Upper lobe of left lung (tissue), 6 donors: Measurements from ENCODE around the gene TRIM44. TPM values are rescaled to one million over a fixed set of nuclear protein-coding genes. Genes with fewer than 3 reads are reported as not detected.
A peak's percentile ranks its signal among the peaks of the same experiment; 100 is the strongest.

Experiments used
- ATAC-seq, 2 donors: fragments of 200-7000 bp; cut with Tn5 transposase; one replicate each; pipeline ENCODE4 v1.9.1; 2022; ENCODE audit warnings: mild to moderate bottlenecking in 2 of 2, moderate library complexity in 2 of 2; ENCODE audit not compliant: low FRiP score in 2 of 2
- DNase-seq, 2 donors: peaks; one replicate each; pipeline ENCODE4 v3.0.0-alpha.2; 2019 to 2020
- H3K27ac ChIP-seq, 4 donors: fragments of 200-600 bp; sonication (generic); one replicate each; pipeline ENCODE4 v1.5.1; 2016 to 2019
- H3K27me3 ChIP-seq, 4 donors: fragments of 200-600 bp; sonication (generic); one replicate each; pipeline ENCODE4 v1.5.1; 2017 to 2019
- H3K36me3 ChIP-seq, 4 donors: fragments of 200-600 bp; sonication (generic); one replicate each; pipeline ENCODE4 v1.5.1; 2016 to 2019
- H3K4me1 ChIP-seq, 4 donors: fragments of 200-600 bp; sonication (generic); one replicate each; pipeline ENCODE4 v1.5.1; 2018 to 2019
- H3K4me3 ChIP-seq, 4 donors: fragments of 200-600 bp; sonication (generic); one replicate each; pipeline ENCODE4 v1.5.1; 2017 to 2019; ENCODE audit warnings: mild to moderate bottlenecking in 2 of 4, moderate library complexity in 1 of 4
- H3K9me3 ChIP-seq, 4 donors: fragments of 200-600 bp; sonication (generic); one replicate each; pipeline ENCODE4 v1.5.1; 2018 to 2019
- CTCF ChIP-seq, 6 experiments: fragments of 450-650 bp in 4 of 6; fragments of 200-600 bp in 2 of 6; sonication (generic) in 2 of 6; IDR thresholded peaks; one replicate each; pipeline ENCODE4 v1.5.1; 2016 to 2019; ENCODE audit warnings: antibody characterized with exemption in 6 of 6
- EP300 ChIP-seq, 4 donors: sonication (generic); formaldehyde crosslinking; IDR thresholded peaks; one replicate each; pipeline ENCODE4 v1.5.1; 2017; ENCODE audit warnings: antibody characterized with exemption in 4 of 4, control low read depth in 2 of 4
- POLR2A ChIP-seq, 4 donors: fragments of 450-650 bp; IDR thresholded peaks; one replicate each; pipeline ENCODE4 v1.5.1; 2016 to 2017; ENCODE audit warnings: antibody characterized with exemption in 4 of 4, mild to moderate bottlenecking in 2 of 4
- POLR2AphosphoS5 ChIP-seq, 2 donors: sonication (generic); formaldehyde crosslinking; IDR thresholded peaks; one replicate each; pipeline ENCODE4 v1.5.1; 2017; ENCODE audit warnings: antibody characterized with exemption in 2 of 2
- WGBS, 2 donors: methylation state at CpG; one replicate each; pipeline ENCODE4 v1.1.5; 2017 to 2018; 5-methylcytosine and 5-hydroxymethylcytosine counted together
- total RNA-seq, 6 donors: library from RNA; depleted of rRNA in 4 of 6; stranded (reverse); fragments of >200 nt in 4 of 6; gene quantifications; one replicate each; pipeline versions ENCODE4 v1.1.0 to v1.2.1, GENCODE V29; 2016 to 2021
- donor health status: DM: no; HTN: no; CAD: no; lungs with moderate emphysema.
- donor health status: DM: no; HTN: yes; CAD: no; lungs with severe emphysema.

TRIM44 gene
- total RNA-seq, 6 donors from 2014 or later: 48.9 to 133 (median 64.0) TPM

GRCh38 chr11:35846874-35847273 is 184.3 kb downstream of the TRIM44 start:
- H3K4me1 ChIP-seq: peaks cover 0 to 3% (median 2%) of the 10 kb centered on the region in 4 donors
- WGBS, 2 donors: 93 to 95% methylated on average over 5 of the region's 5 CpGs

GRCh38 chr11:35847473-35847872 is 184.9 kb downstream of the TRIM44 start:
- ATAC-seq: no peak
- Histone ChIP-seq H3K4me3 (no peak overlapping the region), H3K36me3 (no peaks in the 10 kb centered on the region), H3K4me1 (peaks cover 0 to 9% (median 7%) of the 10 kb centered on the region in 4 donors), H3K27ac (no peak overlapping the region), H3K27me3 (no peaks in the 10 kb centered on the region), H3K9me3 (no peaks in the 10 kb centered on the region)
- WGBS, 2 donors: 75 to 100% methylated on average over 2 of the region's 2 CpGs
- DNase-seq: no peak
- TF ChIP-seq EP300 (IDR thresholded peaks at IDR 0.05): no peak
- TF ChIP-seq POLR2AphosphoS5 (IDR thresholded peaks at IDR 0.05): no peak
- no peak for TF ChIP-seq CTCF (IDR thresholded peaks at IDR 0.05)
- TF ChIP-seq POLR2A (IDR thresholded peaks at IDR 0.05): no peak

More at GRCh38 chr11:35846874-35847273, 184.3 kb downstream of the TRIM44 start:
- DNase-seq (no peak), ATAC-seq (no peak)
- H3K9me3 ChIP-seq: no peaks in the 10 kb centered on the region
- no peak overlapping the region for H3K4me3 ChIP-seq
- no peak overlapping the region for H3K27ac ChIP-seq
- no peaks in the 10 kb centered on the region for H3K36me3 ChIP-seq
- TF ChIP-seq EP300 (IDR thresholded peaks at IDR 0.05) (no peak), CTCF (IDR thresholded peaks at IDR 0.05) (no peak), POLR2AphosphoS5 (IDR thresholded peaks at IDR 0.05) (no peak), POLR2A (IDR thresholded peaks at IDR 0.05) (no peak)
- no peaks in the 10 kb centered on the region for H3K27me3 ChIP-seq

GRCh38 chr11:35848616-35849015 is 186.0 kb downstream of the TRIM44 start:
- no peak overlapping the region for H3K4me3 ChIP-seq
- H3K4me1 ChIP-seq: peaks cover 0 to 11% (median 7%) of the 10 kb centered on the region in 4 donors
- WGBS, 2 donors: 61 to 77% methylated on average over 4 of the region's 4 CpGs
- H3K36me3 ChIP-seq: no peaks in the 10 kb centered on the region
- DNase-seq (no peak), ATAC-seq (no peak)
- H3K27ac ChIP-seq: no peak overlapping the region
- TF ChIP-seq POLR2AphosphoS5 (IDR thresholded peaks at IDR 0.05) (no peak), EP300 (IDR thresholded peaks at IDR 0.05) (no peak), POLR2A (IDR thresholded peaks at IDR 0.05) (no peak), CTCF (IDR thresholded peaks at IDR 0.05) (no peak)
- no peaks in the 10 kb centered on the region for H3K27me3 ChIP-seq
- H3K9me3 ChIP-seq: no peaks in the 10 kb centered on the region

GRCh38 chr11:35850191-35850590 is 187.6 kb downstream of the TRIM44 start:
- no peaks in the 10 kb centered on the region for H3K9me3 ChIP-seq
- ATAC-seq (no peak), DNase-seq (peak in 1 of 2 donors; percentile 20)
- no peaks in the 10 kb centered on the region for H3K27me3 ChIP-seq
- TF ChIP-seq POLR2AphosphoS5 (IDR thresholded peaks at IDR 0.05) (no peak), EP300 (IDR thresholded peaks at IDR 0.05) (no peak), POLR2A (IDR thresholded peaks at IDR 0.05) (no peak), CTCF (IDR thresholded peaks at IDR 0.05) (no peak)
- H3K4me3 ChIP-seq: no peak overlapping the region
- 94 to 95% methylated on average over 7 of the region's 7 CpGs for WGBS, 2 donors
- H3K4me1 ChIP-seq: peaks cover 0 to 11% (median 7%) of the 10 kb centered on the region in 4 donors
- H3K36me3 ChIP-seq: no peaks in the 10 kb centered on the region
- no peak overlapping the region for H3K27ac ChIP-seq

GRCh38 chr11:35851342-35851741 is 188.8 kb downstream of the TRIM44 start:
- Histone ChIP-seq H3K27me3 (no peaks in the 10 kb centered on the region), H3K36me3 (no peaks in the 10 kb centered on the region), H3K27ac (no peak overlapping the region), H3K4me3 (no peak overlapping the region), H3K4me1 (peaks cover 0 to 11% (median 7%) of the 10 kb centered on the region in 4 donors), H3K9me3 (no peaks in the 10 kb centered on the region)
- WGBS, 2 donors: 94 to 98% methylated on average over 6 of the region's 6 CpGs
- DNase-seq: peak in 1 of 2 donors; percentile 60
- TF ChIP-seq EP300 (IDR thresholded peaks at IDR 0.05) (no peak), CTCF (IDR thresholded peaks at IDR 0.05) (no peak), POLR2A (IDR thresholded peaks at IDR 0.05) (no peak), POLR2AphosphoS5 (IDR thresholded peaks at IDR 0.05) (no peak)
- ATAC-seq: peak in 1 of 2 donors; percentile 34
